OCI-LY1 (cell line): Measurements from ENCODE around the gene MYMK.

Experiments used
- H2AFZ ChIP-seq: fragments of 200-600 bp; sonication (generic), shearing (Covaris generic); 2 replicates; pipeline ENCODE4 v1.6.0; 2014; ENCODE audit warnings: antibody characterized with exemption, mild to moderate bottlenecking, low read length
- H3F3A ChIP-seq: fragments of 200-600 bp; sonication (generic), shearing (Covaris generic); 2 replicates; pipeline ENCODE4 v1.6.0; 2014; ENCODE audit warnings: mild to moderate bottlenecking, antibody characterized with exemption, low read length, moderate library complexity; ENCODE audit not compliant: insufficient read depth
- H3K27ac ChIP-seq: fragments of 200-600 bp; sonication (generic); 2 replicates; pipeline ENCODE4 v1.5.1; 2014; ENCODE audit warnings: low read length, mixed run types, mild to moderate bottlenecking, low read depth; ENCODE audit not compliant: poor library complexity, severe bottlenecking
- H3K27me3 ChIP-seq: fragments of 200-600 bp; sonication (generic); 2 replicates; pipeline ENCODE4 v1.6.0; 2014; ENCODE audit warnings: antibody characterized with exemption, mild to moderate bottlenecking, low read length, moderate library complexity; ENCODE audit not compliant: insufficient read depth
- H3K36me3 ChIP-seq: fragments of 200-600 bp; sonication (generic); 2 replicates; pipeline ENCODE4 v1.6.1; 2014; ENCODE audit warnings: mild to moderate bottlenecking, antibody characterized with exemption, low read length, moderate library complexity, mixed read lengths; ENCODE audit not compliant: insufficient read depth
- H3K4me1 ChIP-seq: fragments of 200-600 bp; sonication (generic); 2 replicates; pipeline ENCODE4 v1.5.1; 2014; ENCODE audit warnings: mild to moderate bottlenecking, low read length, moderate library complexity; ENCODE audit not compliant: insufficient read depth, severe bottlenecking
- H3K4me2 ChIP-seq: fragments of 200-600 bp; sonication (generic), shearing (Covaris generic); 2 replicates; pipeline ENCODE4 v1.6.1; 2014; ENCODE audit warnings: low read length
- H3K4me3 ChIP-seq: fragments of 200-600 bp; sonication (generic); 2 replicates; pipeline ENCODE4 v1.5.1; 2014; ENCODE audit warnings: low read length, low read depth, mild to moderate bottlenecking, mixed read lengths; ENCODE audit not compliant: poor library complexity, severe bottlenecking
- H3K79me2 ChIP-seq: fragments of 200-600 bp; shearing (Covaris generic); 2 replicates; pipeline ENCODE4 v1.6.1; 2016; ENCODE audit warnings: mixed run types, low read length, mixed read lengths; ENCODE audit not compliant: insufficient read depth
- H3K9ac ChIP-seq: fragments of 200-600 bp; sonication (generic), shearing (Covaris generic); 2 replicates; pipeline ENCODE4 v1.6.1; 2014; ENCODE audit warnings: mild to moderate bottlenecking, low read length, mixed read lengths
- H3K9me2 ChIP-seq: fragments of 200-600 bp; sonication (generic), shearing (Covaris generic); 2 replicates; pipeline ENCODE4 v1.6.1; 2014; ENCODE audit warnings: low read depth, mild to moderate bottlenecking, low read length, mixed read lengths
- H3K9me3 ChIP-seq: fragments of 200-600 bp; shearing (Covaris generic); 2 replicates; pipeline ENCODE4 v1.6.1; 2014; ENCODE audit warnings: low read length, mixed read lengths
- H4K20me1 ChIP-seq: fragments of 200-600 bp; sonication (generic), shearing (Covaris generic); 2 replicates; pipeline ENCODE4 v1.6.0; 2016; ENCODE audit warnings: mild to moderate bottlenecking, low read length; ENCODE audit not compliant: insufficient read depth
- CTCF ChIP-seq: fragments of 200-600 bp; sonication (generic), shearing (Covaris generic); IDR thresholded peaks from 2 replicates; pipeline ENCODE4 v1.5.1; 2017; ENCODE audit warnings: mild to moderate bottlenecking, antibody characterized with exemption, low read length, moderate library complexity, mixed read lengths
- EZH2 ChIP-seq: fragments of 200-600 bp; sonication (generic), shearing (Covaris generic); IDR thresholded peaks from 2 replicates; pipeline ENCODE4 v1.8.0; 2017; ENCODE audit warnings: borderline replicate concordance, mixed run types, mild to moderate bottlenecking, antibody characterized with exemption, low read length, moderate library complexity, mixed read lengths

Gene MYMK

GRCh38 chr9:133571896-133572595 is 47.3 kb upstream of the MYMK start:
- Histone ChIP-seq H3K9ac (no peak overlapping the region), H3K9me2 (no peaks in the 10 kb centered on the region), H3F3A (no peaks in the 10 kb centered on the region), H3K27me3 (peaks cover 5% of the 10 kb centered on the region; the same call in 1 of the 2 replicates), H3K4me1 (no peaks in the 10 kb centered on the region), H3K79me2 (no peaks in the 10 kb centered on the region), H4K20me1 (no peaks in the 10 kb centered on the region), H3K9me3 (no peaks in the 10 kb centered on the region), H3K4me3 (no peak overlapping the region), H3K27ac (no peak overlapping the region), H3K4me2 (no peak overlapping the region), H2AFZ (no peak overlapping the region), H3K36me3 (no peaks in the 10 kb centered on the region)
- TF ChIP-seq CTCF (no peak), EZH2 (no peak)

GRCh38 chr9:133571391-133571890 is 46.7 kb upstream of the MYMK start:
- Histone ChIP-seq H3K79me2 (no peaks in the 10 kb centered on the region), H3K36me3 (no peaks in the 10 kb centered on the region), H3K27me3 (peaks cover 5% of the 10 kb centered on the region; the same call in 1 of the 2 replicates), H4K20me1 (no peaks in the 10 kb centered on the region), H3K9me3 (no peaks in the 10 kb centered on the region), H2AFZ (no peak overlapping the region), H3K4me2 (no peak overlapping the region), H3F3A (no peaks in the 10 kb centered on the region), H3K9me2 (no peaks in the 10 kb centered on the region), H3K4me1 (no peaks in the 10 kb centered on the region), H3K4me3 (no peak overlapping the region), H3K27ac (no peak overlapping the region), H3K9ac (no peak overlapping the region)
- TF ChIP-seq EZH2 (no peak), CTCF (no peak)

- Histone ChIP-seq H3K27me3 (peaks cover 5% of the 10 kb centered on the region; the same call in 1 of the 2 replicates), H3K4me3 (no peak overlapping the region), H2AFZ (no peak overlapping the region), H4K20me1 (no peaks in the 10 kb centered on the region), H3K27ac (no peak overlapping the region), H3K4me1 (no peaks in the 10 kb centered on the region), H3K9ac (no peak overlapping the region), H3K4me2 (no peak overlapping the region), H3K9me3 (no peaks in the 10 kb centered on the region), H3K79me2 (no peaks in the 10 kb centered on the region), H3F3A (no peaks in the 10 kb centered on the region), H3K9me2 (no peaks in the 10 kb centered on the region), H3K36me3 (no peaks in the 10 kb centered on the region)
- TF ChIP-seq EZH2 (no peak), CTCF (no peak)
These were observed 45.9 kb upstream of the MYMK start for GRCh38 chr9:133570691-133571080.
